GM12873 (cell line): ENCODE measurements around the gene WNT4.

Source experiments
- TF ChIP-seq, protein P1 (sequence below): IDR thresholded peaks from 2 replicates; pipeline ENCODE4 v1.5.1; 2012; ENCODE audit warnings: low read depth, mild to moderate bottlenecking, moderate library complexity, low read length, control low read depth; ENCODE audit not compliant: insufficient read depth; ENCODE audit errors: missing control alignments

WNT4 gene

GRCh38 chr1:22114083-22115012 lies 28.5 kb downstream of the WNT4 start:
- TF ChIP-seq, protein P1, sequence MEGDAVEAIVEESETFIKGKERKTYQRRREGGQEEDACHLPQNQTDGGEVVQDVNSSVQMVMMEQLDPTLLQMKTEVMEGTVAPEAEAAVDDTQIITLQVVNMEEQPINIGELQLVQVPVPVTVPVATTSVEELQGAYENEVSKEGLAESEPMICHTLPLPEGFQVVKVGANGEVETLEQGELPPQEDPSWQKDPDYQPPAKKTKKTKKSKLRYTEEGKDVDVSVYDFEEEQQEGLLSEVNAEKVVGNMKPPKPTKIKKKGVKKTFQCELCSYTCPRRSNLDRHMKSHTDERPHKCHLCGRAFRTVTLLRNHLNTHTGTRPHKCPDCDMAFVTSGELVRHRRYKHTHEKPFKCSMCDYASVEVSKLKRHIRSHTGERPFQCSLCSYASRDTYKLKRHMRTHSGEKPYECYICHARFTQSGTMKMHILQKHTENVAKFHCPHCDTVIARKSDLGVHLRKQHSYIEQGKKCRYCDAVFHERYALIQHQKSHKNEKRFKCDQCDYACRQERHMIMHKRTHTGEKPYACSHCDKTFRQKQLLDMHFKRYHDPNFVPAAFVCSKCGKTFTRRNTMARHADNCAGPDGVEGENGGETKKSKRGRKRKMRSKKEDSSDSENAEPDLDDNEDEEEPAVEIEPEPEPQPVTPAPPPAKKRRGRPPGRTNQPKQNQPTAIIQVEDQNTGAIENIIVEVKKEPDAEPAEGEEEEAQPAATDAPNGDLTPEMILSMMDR: no peak

DNA sequence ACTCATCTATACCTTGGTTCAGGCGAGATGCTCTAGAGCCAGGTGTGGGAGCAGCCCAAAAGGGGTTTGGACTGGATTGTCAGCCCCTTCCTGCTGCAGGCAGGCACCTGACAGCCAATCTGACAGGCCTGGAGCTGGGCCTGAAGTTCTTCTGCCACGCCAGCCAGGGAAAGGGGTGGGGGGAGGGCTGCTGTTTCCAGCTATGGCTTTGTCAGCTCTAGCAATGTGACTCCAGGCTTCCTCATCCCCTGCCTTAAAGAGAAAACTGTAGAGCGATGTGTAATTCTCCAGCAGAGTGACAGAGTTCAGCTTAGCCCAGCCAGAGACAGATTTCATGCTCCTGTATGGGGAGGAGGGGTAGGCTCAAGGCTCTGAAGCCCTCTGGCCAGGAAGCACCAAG lies 30.3 kb downstream of the WNT4 start:
- TF ChIP-seq, protein P1: no peak

GRCh38 chr1:22111620-22112019 lies 31.3 kb downstream of the WNT4 start:
- TF ChIP-seq, protein P1: no peak

DNA sequence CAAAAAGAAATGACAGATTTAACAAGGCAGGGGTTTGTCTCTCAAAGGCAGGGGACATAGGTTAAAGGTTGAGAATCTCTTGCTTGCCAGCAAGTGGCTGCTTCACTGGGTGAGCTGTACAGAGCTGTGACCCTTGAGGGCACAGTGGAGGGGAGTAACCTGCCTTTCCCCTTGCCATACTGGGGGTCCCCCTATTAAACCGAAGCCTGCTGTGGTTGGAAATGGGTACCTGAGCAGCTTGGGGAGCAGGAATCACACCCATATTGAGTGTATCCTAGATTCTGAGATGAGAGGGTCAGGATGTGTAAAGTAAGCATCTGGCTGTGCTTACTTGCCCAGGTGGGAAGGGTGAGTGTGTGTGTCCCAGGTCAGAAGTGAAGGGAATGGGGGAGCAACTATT lies 31.8 kb downstream of the WNT4 start:
- TF ChIP-seq, protein P1: no peak

DNA sequence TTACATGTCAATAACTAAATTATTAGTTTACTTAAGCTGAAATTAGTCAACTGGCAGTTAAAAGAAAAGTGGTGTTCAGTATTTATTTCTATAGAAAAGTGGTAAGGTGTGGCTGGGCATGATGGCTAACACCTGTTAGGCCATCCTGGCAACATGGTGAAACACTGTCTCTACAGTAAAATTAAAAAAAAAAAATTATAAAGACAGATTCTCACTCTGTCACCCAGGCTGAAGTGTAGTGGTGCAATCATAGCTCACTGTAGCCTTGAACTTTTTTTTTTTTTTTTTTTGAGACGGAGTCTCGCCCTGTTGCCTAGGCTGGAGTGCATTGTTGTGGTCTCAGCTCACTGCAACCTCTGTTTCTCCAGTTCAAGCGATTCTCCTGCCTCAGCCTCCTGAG lies 32.9 kb downstream of the WNT4 start:
- TF ChIP-seq, protein P1: no peak

DNA sequence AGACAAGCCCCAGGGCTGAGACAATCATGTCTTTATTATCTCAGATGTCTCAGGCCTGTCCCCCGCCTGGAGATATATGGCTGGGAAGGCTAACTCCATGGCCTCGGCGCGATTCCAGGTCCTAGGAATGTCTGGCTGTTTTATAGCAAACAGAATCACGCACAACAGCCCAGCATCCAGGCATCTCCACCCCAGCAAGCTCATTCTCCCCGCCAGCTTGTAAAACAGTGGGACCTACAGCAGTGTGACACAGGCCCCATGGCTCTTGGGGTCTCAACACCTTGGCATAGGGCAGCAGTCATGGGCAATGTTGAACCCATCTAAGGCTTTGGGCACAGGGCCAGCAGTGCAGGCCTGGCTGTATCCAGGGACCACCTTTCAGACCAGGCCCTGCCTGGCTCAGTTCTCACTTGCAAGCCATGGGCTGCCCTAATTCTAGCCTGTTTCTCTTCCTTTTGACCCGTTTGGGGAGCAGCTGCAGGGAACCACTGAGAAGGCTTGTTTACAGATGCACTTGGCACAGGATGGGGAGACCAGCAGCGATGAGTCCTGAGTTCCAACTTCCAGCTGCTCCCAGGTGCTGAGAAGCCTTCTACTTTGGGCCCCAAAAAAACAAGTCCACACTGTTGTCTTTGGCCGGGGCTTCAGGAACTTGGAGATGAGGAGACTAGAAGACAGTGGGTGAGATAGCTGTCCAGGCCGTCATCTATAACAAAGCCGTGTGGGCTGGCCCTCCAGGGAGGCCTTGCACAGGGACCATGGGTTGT lies 34.4 kb downstream of the WNT4 start:
- TF ChIP-seq, protein P1: no peak

- TF ChIP-seq, protein P1: no peak
Measured at GRCh38 chr1:22107126-22107525, 35.8 kb downstream of the WNT4 start.
